ENCODE data around the gene VPS41. TPM values are rescaled to one million over a fixed set of nuclear protein-coding genes. Genes with fewer than 3 reads are reported as not detected.

VPS41 gene
- total and polyA plus RNA-seq, 2 of the 13 experiments (the other 11 are each of a cell fraction or from before 2014, with no cell fraction given), result 12.1 to 43.4 TPM

- H3K36me3 ChIP-seq (replicated peaks in 1 of 2; ENCODE audit: control insufficient read depth in 1 of 2, insufficient read depth in 2 of 2, low read length in 2 of 2), result no peaks in the 10 kb centered on the region
- DNase-seq (ENCODE audit: low spot score), result no peak
- no peak overlapping the region for H3K4me2 ChIP-seq (ENCODE audit: low read depth, low read length)
- H3K27ac ChIP-seq (ENCODE audit: extremely low read length, insufficient read depth, low read length), result no peak overlapping the region
- ChIA-PET CTCF (ENCODE audit: low intra/inter-chr PET ratio, low total read pairs) (no interaction called here), POLR2A (no interaction called here)
- intact Hi-C loops (cut with micrococcal nuclease; ENCODE audit: unreplicated experiment), result no loop called here
- H3K4me1 ChIP-seq (ENCODE audit: insufficient read depth, low read length), result peaks cover 6% of the 10 kb centered on the region; the same call in 1 of the 2 replicates
- no TSS peak for BruUV-seq (replicated peaks)
- H3K9me3 ChIP-seq (ENCODE audit: low read length), result no peaks in the 10 kb centered on the region
- ATAC-seq, result no peak
- FAIRE-seq, result no peak
- 0 out of 5 replicates have a peak, but pooled peaks cover 1 to 5% of the 10 kb centered on the region in 2 experiments for H3K27me3 ChIP-seq (ENCODE audit: control insufficient read depth in 1 of 2, insufficient read depth in 2 of 2, low read length in 2 of 2)
- no peaks in the 10 kb centered on the region for H4K20me1 ChIP-seq (ENCODE audit: insufficient read depth, low read length)
- in situ Hi-C loops (cut with HindIII; ENCODE audit: extremely low pct_ligation_motif_present, low pct_unique_long_range_greater_than_20kb), result no loop called here
- no peaks in the 10 kb centered on the region for H3K79me2 ChIP-seq (ENCODE audit: insufficient read depth, low read length)
- no peak overlapping the region for H3K9ac ChIP-seq (ENCODE audit: insufficient read depth, low read depth, low read length)
- H2AFZ ChIP-seq (ENCODE audit: low read length), result no peak overlapping the region
- H3K4me3 ChIP-seq (replicated peaks in 1 of 3; ENCODE audit: insufficient read depth in 1 of 3, low read depth in 2 of 3, low read length in 3 of 3), result no peak overlapping the region
- TF ChIP-seq ZNF788 (CRISPR knock-in tag; IDR thresholded peaks at IDR 0.05; ENCODE audit: borderline replicate concordance) (no peak), GPBP1L1 (CRISPR knock-in tag; IDR thresholded peaks at IDR 0.05) (no peak), ZFP36L1 (CRISPR knock-in tag; IDR thresholded peaks at IDR 0.05) (no peak), ZBTB20 (CRISPR knock-in tag; IDR thresholded peaks at IDR 0.05; ENCODE audit: borderline replicate concordance, low read depth) (no peak), ZMAT3 (CRISPR knock-in tag; conservative IDR thresholded peaks at IDR 0.05) (no peak), GABPB1 (CRISPR knock-in tag; IDR thresholded peaks at IDR 0.05) (no peak), KDM1A (CRISPR knock-in tag; IDR thresholded peaks at IDR 0.05) (no peak), DBP (CRISPR knock-in tag; IDR thresholded peaks at IDR 0.05; ENCODE audit: not compliant biosample characterization) (no peak), KDM3A (CRISPR knock-in tag; IDR thresholded peaks at IDR 0.05; ENCODE audit: low read depth) (no peak), PCBP2 (optimal IDR thresholded peaks at IDR 0.05; ENCODE audit: low read depth, low read length, poor library complexity, severe bottlenecking) (no peak), ARHGAP35 (CRISPR knock-in tag; IDR thresholded peaks at IDR 0.05; ENCODE audit: borderline replicate concordance) (no peak), ZNF431 (CRISPR knock-in tag; IDR thresholded peaks at IDR 0.05; ENCODE audit: borderline replicate concordance, low read depth) (no peak), USF2 (IDR thresholded peaks at IDR 0.05; ENCODE audit: low read depth, low read length) (no peak), USF2 (CRISPR knock-in tag; IDR thresholded peaks at IDR 0.05; ENCODE audit: borderline replicate concordance) (no peak), HOXD1 (CRISPR knock-in tag; IDR thresholded peaks at IDR 0.05) (no peak), CBX2 (IDR thresholded peaks at IDR 0.05; ENCODE audit: low read depth, low read length) (no peak), CBX2 (CRISPR knock-in tag; IDR thresholded peaks at IDR 0.05; ENCODE audit: low read depth) (no peak), GTF3A (CRISPR knock-in tag; conservative IDR thresholded peaks at IDR 0.05) (no peak), ZSCAN22 (CRISPR knock-in tag; IDR thresholded peaks at IDR 0.05) (no peak), MXD4 (CRISPR knock-in tag; IDR thresholded peaks at IDR 0.05) (no peak), FOXO4 (CRISPR knock-in tag; conservative IDR thresholded peaks at IDR 0.05) (no peak), EED (CRISPR knock-in tag; IDR thresholded peaks at IDR 0.05) (no peak)
- WGBS (ENCODE audit: low lambda C conversion rate), result 87% methylated on average over 16 of the region's 21 CpGs
Observed at GRCh38 chr7:38685851-38686250, 223.1 kb downstream of the VPS41 start.

Measured in HepG2 (cell line).